OCI-LY1 (cell line): ENCODE results near the gene OXNAD1.

ENCODE experiments used
- H2AFZ ChIP-seq: fragments of 200-600 bp; sonication (generic), shearing (Covaris generic); 2 replicates; pipeline ENCODE4 v1.6.0; 2014; ENCODE audit warnings: antibody characterized with exemption, mild to moderate bottlenecking, low read length
- H3F3A ChIP-seq: fragments of 200-600 bp; sonication (generic), shearing (Covaris generic); 2 replicates; pipeline ENCODE4 v1.6.0; 2014; ENCODE audit warnings: mild to moderate bottlenecking, antibody characterized with exemption, low read length, moderate library complexity; ENCODE audit not compliant: insufficient read depth
- H3K27ac ChIP-seq: fragments of 200-600 bp; sonication (generic); 2 replicates; pipeline ENCODE4 v1.5.1; 2014; ENCODE audit warnings: low read length, mixed run types, mild to moderate bottlenecking, low read depth; ENCODE audit not compliant: poor library complexity, severe bottlenecking
- H3K27me3 ChIP-seq: fragments of 200-600 bp; sonication (generic); 2 replicates; pipeline ENCODE4 v1.6.0; 2014; ENCODE audit warnings: antibody characterized with exemption, mild to moderate bottlenecking, low read length, moderate library complexity; ENCODE audit not compliant: insufficient read depth
- H3K36me3 ChIP-seq: fragments of 200-600 bp; sonication (generic); 2 replicates; pipeline ENCODE4 v1.6.1; 2014; ENCODE audit warnings: mild to moderate bottlenecking, antibody characterized with exemption, low read length, moderate library complexity, mixed read lengths; ENCODE audit not compliant: insufficient read depth
- H3K4me1 ChIP-seq: fragments of 200-600 bp; sonication (generic); 2 replicates; pipeline ENCODE4 v1.5.1; 2014; ENCODE audit warnings: mild to moderate bottlenecking, low read length, moderate library complexity; ENCODE audit not compliant: insufficient read depth, severe bottlenecking
- H3K4me2 ChIP-seq: fragments of 200-600 bp; sonication (generic), shearing (Covaris generic); 2 replicates; pipeline ENCODE4 v1.6.1; 2014; ENCODE audit warnings: low read length
- H3K4me3 ChIP-seq: fragments of 200-600 bp; sonication (generic); 2 replicates; pipeline ENCODE4 v1.5.1; 2014; ENCODE audit warnings: low read length, low read depth, mild to moderate bottlenecking, mixed read lengths; ENCODE audit not compliant: poor library complexity, severe bottlenecking
- H3K79me2 ChIP-seq: fragments of 200-600 bp; shearing (Covaris generic); 2 replicates; pipeline ENCODE4 v1.6.1; 2016; ENCODE audit warnings: mixed run types, low read length, mixed read lengths; ENCODE audit not compliant: insufficient read depth
- H3K9ac ChIP-seq: fragments of 200-600 bp; sonication (generic), shearing (Covaris generic); 2 replicates; pipeline ENCODE4 v1.6.1; 2014; ENCODE audit warnings: mild to moderate bottlenecking, low read length, mixed read lengths
- H3K9me2 ChIP-seq: fragments of 200-600 bp; sonication (generic), shearing (Covaris generic); 2 replicates; pipeline ENCODE4 v1.6.1; 2014; ENCODE audit warnings: low read depth, mild to moderate bottlenecking, low read length, mixed read lengths
- H3K9me3 ChIP-seq: fragments of 200-600 bp; shearing (Covaris generic); 2 replicates; pipeline ENCODE4 v1.6.1; 2014; ENCODE audit warnings: low read length, mixed read lengths
- H4K20me1 ChIP-seq: fragments of 200-600 bp; sonication (generic), shearing (Covaris generic); 2 replicates; pipeline ENCODE4 v1.6.0; 2016; ENCODE audit warnings: mild to moderate bottlenecking, low read length; ENCODE audit not compliant: insufficient read depth
- CTCF ChIP-seq: fragments of 200-600 bp; sonication (generic), shearing (Covaris generic); IDR thresholded peaks from 2 replicates; pipeline ENCODE4 v1.5.1; 2017; ENCODE audit warnings: mild to moderate bottlenecking, antibody characterized with exemption, low read length, moderate library complexity, mixed read lengths
- EZH2 ChIP-seq: fragments of 200-600 bp; sonication (generic), shearing (Covaris generic); IDR thresholded peaks from 2 replicates; pipeline ENCODE4 v1.8.0; 2017; ENCODE audit warnings: borderline replicate concordance, mixed run types, mild to moderate bottlenecking, antibody characterized with exemption, low read length, moderate library complexity, mixed read lengths

The OXNAD1 gene

DNA sequence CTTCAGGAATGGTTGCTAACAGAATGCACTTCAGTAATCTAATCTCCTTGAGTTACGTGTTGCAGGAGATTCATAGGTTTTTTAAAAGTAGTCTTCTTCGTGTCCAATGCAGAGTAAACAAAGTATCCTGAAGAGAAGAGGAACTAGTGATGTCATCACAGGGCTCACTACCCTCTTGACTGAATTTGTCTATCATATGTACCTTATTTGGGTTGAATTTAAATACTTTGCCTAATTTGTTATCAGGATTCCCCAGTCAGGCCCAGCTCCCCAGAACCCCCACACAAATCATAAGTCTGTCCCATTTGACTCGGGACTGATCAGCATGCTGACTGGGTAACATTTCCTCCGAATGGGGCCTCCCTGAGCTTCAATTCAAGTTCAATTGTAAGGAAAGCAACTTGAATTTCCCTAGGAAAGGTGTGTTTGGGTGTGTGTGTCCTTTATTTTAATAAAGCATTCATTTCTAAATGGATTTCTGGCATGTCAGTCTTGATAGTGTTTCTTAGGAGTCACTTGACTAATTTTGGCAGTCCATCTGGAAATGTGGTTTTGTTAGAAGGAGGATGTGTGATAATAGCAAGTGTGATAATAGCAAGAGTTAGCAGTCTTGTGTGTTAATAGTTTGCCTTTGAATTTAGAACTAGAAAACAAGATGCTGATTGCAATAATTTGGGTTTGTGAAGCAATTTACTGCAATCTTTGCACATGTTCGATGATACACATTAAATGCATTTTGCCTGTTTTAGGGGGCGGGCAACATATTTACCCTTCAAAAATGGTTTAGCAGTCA lies 21.9 kb downstream of the OXNAD1 start:
- no peaks in the 10 kb centered on the region for H3K9me3 ChIP-seq

DNA sequence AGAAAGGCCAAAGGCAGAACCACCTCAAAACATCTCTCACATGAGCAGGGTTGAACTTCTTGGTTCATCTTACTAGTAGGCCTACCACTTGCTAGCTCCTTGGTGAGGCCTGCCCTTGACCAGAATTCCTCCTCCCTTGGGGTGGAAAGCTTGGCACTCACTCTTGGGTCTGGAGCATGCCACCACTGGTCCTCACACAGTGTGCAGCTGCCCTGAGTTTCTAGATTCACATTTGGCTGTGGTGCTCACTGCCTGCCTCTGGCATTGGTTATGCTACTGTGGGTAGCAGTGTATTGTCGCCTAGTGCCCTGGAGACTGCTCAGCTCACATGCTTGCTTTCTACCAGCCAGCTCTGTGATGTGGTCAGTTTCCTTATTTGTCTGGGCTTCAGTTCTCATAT lies 23.7 kb downstream of the OXNAD1 start:
- no peaks in the 10 kb centered on the region for H4K20me1 ChIP-seq
- no peak overlapping the region for H3K27ac ChIP-seq
- no peaks in the 10 kb centered on the region for H3K27me3 ChIP-seq
- H3K79me2 ChIP-seq = no peaks in the 10 kb centered on the region
- H3K4me3 ChIP-seq = no peak overlapping the region
- no peak overlapping the region for H3K9ac ChIP-seq
- no peaks in the 10 kb centered on the region for H3K9me2 ChIP-seq
- H3K9me3 ChIP-seq = 0 out of 2 replicates have a peak, but pooled peaks cover 3% of the 10 kb centered on the region
- 0 out of 2 replicates have a peak, but pooled peaks cover 6% of the 10 kb centered on the region for H3F3A ChIP-seq
- no peak for TF ChIP-seq CTCF
- no peak for TF ChIP-seq EZH2
- peaks cover 22% of the 10 kb centered on the region for H3K4me1 ChIP-seq
- peaks cover 38% of the 10 kb centered on the region for H3K36me3 ChIP-seq
- H2AFZ ChIP-seq = no peak overlapping the region
- H3K4me2 ChIP-seq = no peak overlapping the region

More for the DNA sequence above, 21.9 kb downstream of the OXNAD1 start:
- Histone ChIP-seq H3K27me3 (no peaks in the 10 kb centered on the region), H3K9ac (no peak overlapping the region), H3K27ac (no peak overlapping the region), H3K79me2 (no peaks in the 10 kb centered on the region), H3K4me2 (no peak overlapping the region), H3F3A (0 out of 2 replicates have a peak, but pooled peaks cover 6% of the 10 kb centered on the region), H3K4me3 (no peak overlapping the region), H4K20me1 (no peaks in the 10 kb centered on the region), H3K4me1 (peaks cover 22% of the 10 kb centered on the region), H3K9me2 (no peaks in the 10 kb centered on the region), H2AFZ (no peak overlapping the region), H3K36me3 (peaks cover 32% of the 10 kb centered on the region; the same call in 1 of the 2 replicates)
- TF ChIP-seq EZH2 (no peak), CTCF (no peak)

DNA sequence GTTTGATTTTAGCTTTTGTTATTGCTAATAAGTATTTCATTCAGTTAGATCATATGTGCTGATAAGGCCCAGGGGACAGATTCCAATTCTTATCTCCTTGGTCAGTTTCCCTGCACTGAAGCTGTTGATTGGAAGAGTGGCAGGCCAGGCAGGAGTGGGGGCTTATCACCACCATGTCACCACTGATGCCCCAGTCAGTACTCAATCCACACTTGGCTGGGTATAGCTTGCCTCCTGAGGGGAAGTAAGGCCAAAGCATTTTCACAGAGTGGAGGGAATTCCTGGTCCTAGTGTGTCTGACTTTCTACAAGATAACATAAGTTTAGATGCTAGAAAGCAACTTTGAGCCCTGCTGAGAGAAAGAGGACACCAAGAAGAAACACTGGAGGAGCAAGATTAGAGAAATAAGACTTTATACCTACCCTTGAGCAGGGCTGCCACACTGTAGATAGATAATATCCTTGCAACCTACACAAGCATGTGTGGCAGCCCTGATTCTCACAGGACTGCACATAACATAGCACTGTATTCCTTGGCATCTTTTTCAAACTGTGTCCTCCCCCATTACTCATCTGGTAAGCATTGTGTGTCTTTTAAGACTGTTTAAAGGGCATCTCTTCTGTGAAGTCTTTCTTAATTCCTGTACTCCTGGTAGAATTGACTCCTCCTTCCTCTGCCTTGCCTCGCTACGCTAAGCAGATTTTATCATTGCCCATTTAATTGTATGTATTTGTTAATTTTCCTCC lies 24.3 kb downstream of the OXNAD1 start:
- H3K9me3 ChIP-seq = 0 out of 2 replicates have a peak, but pooled peaks cover 3% of the 10 kb centered on the region
- 0 out of 2 replicates have a peak, but pooled peaks cover 6% of the 10 kb centered on the region for H3F3A ChIP-seq
- H2AFZ ChIP-seq = no peak overlapping the region
- TF ChIP-seq CTCF (no peak), EZH2 (no peak)
- H4K20me1 ChIP-seq = no peaks in the 10 kb centered on the region
- H3K27me3 ChIP-seq = no peaks in the 10 kb centered on the region
- H3K27ac ChIP-seq = no peak overlapping the region
- H3K4me3 ChIP-seq = no peak overlapping the region
- H3K9ac ChIP-seq = no peak overlapping the region
- H3K4me2 ChIP-seq = no peak overlapping the region
- H3K9me2 ChIP-seq = no peaks in the 10 kb centered on the region
- no peaks in the 10 kb centered on the region for H3K79me2 ChIP-seq
- peaks cover 41% of the 10 kb centered on the region for H3K36me3 ChIP-seq
- H3K4me1 ChIP-seq = peaks cover 22% of the 10 kb centered on the region
